AG08396 (cell line): ENCODE data around the gene MRPL50.
"Not testable (repeated sequence)": the region's sequence is repeated elsewhere in the genome, so short reads cannot be mapped to it uniquely, and the experiment has no call there.

Experiments used
- DNase-seq: peaks from one replicate; pipeline ENCODE4 v3.0.0; 2012; ENCODE audit warnings: low spot score, mixed read lengths

The MRPL50 gene

GRCh38 chr9:101417977-101418376 lies 19.6 kb upstream of the MRPL50 start:
- no peak for DNase-seq

- DNase-seq: no peak
Observed at GRCh38 chr9:101417389-101417788, 19.0 kb upstream of the MRPL50 start.

DNA sequence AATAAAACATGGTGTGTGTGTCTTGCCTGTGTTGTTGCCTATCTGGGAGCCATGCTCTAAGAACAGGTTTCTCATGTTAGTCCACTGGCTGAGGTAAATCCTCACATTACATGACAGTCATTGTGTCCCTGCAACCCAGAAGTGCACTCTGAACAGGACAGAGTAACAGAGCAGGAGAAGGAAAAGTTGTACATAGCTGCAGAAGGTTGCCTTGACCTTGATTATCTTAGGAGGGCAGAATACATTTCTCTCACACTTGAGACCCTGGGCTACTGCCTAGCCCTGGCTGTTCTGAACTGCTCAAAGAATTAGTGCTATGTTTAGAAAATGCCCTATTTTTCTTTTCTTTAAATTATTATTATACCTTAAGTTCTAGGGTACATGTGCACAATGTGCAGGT lies 17.2 kb upstream of the MRPL50 start:
- DNase-seq: no peak

DNA sequence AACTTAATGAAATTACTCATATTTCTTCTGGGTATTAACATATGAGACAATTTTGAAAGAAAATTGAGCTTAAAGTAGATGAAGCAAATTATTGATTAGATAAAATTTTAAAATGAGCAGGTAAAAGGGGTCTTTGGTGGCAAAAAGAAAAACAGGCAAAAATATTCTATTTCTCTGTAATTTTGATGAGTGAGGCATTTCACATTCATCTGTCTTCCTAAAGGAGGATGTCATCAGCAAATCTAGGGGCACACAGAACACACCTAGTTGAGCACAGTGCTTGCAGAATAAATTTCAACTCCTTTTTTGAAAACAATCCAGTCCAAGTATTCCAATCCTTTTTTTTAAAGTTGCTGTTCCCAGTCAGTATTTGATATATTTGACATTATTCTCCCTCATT lies 16.4 kb upstream of the MRPL50 start:
- DNase-seq: no peak

DNA sequence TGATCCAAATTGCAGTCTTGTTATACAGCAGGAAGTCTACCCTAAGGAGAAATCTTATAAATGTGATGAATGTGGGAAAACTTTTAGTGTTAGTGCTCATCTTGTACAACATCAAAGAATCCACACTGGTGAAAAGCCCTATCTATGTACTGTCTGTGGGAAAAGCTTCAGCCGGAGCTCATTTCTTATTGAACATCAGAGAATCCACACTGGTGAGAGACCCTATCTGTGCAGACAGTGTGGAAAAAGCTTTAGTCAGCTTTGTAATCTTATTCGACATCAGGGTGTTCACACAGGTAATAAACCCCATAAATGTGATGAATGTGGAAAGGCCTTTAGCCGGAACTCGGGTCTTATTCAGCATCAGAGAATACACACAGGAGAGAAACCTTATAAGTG lies 10.7 kb upstream of the MRPL50 start:
- DNase-seq: no peak

GRCh38 chr9:101408374-101409078 lies 10.1 kb upstream of the MRPL50 start:
- DNase-seq: no peak

- no peak for DNase-seq
Observed at GRCh38 chr9:101403516-101404285, 5.3 kb upstream of the MRPL50 start.

DNA sequence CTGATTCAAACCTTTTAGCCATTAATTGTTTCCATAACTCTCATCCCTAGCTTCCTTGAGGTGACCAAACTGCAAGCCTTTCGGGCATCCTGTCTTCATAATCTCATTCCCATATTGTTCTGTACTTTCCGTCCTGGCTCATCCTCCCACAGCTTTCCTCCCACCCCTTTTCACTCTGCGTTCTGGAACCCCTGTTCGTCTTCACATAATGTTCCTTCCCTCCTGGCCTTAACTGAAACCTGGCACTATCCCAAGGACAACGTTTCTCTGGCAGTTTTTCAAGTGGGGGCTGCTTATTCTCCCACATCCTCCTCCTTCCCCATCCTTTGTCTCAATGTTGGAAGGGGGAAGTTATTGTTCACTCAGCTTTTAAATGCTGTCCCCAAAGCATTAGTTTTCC lies 1.7 kb upstream of the MRPL50 start:
- DNase-seq: no peak

- no peak for DNase-seq
Observed at GRCh38 chr9:101399643-101399970, 1.2 kb upstream of the MRPL50 start.

GRCh38 chr9:101398930-101399642 lies 668 bp upstream of the MRPL50 start:
- no peak for DNase-seq

DNA sequence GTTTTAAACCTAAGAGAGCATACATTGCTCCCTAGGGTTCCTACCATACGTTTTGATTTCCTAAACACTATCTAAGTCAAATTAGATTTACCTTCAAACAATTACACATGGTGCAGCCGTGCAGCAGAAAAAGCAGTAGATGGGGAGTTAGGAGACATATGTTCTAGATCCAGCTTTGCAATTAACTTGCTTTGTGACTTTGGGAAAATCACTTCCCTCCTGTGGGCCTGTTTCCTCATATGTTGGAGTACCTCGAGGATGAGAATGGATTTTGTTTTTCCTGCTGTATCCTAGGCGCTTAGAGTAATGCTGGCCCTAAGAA lies 711 bp downstream of the MRPL50 start:
- DNase-seq: no peak

DNA sequence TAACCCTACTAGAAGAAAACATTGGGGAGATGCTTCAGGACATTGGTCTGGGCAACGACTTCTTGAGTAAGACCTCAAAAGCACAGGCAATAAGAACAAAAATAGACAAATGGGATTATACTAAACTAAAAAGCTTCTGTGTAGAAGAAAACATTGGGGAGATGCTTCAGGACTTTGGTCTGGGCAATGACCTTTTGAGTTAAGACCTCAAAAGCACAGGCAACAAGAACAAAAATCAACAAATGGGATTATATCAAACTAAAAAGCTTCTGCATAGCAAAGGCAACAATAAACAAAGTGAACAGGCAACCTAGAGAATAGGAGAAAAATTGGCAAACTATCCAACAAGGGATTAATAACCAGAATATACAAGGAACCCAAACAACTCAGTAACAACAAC lies 3.7 kb downstream of the MRPL50 start:
- DNase-seq: no peak

GRCh38 chr9:101393135-101393534 lies 5.3 kb downstream of the MRPL50 start:
- DNase-seq: no peak

- DNase-seq: no peak
Observed at GRCh38 chr9:101388507-101388993, 9.9 kb downstream of the MRPL50 start.

- peak; percentile 5 for DNase-seq
Observed at GRCh38 chr9:101387871-101388506, 10.4 kb downstream of the MRPL50 start.

- not testable (repeated sequence) for DNase-seq
Observed at GRCh38 chr9:101384873-101385536, 13.4 kb downstream of the MRPL50 start, which contains the start of gene BAAT. TSS of gene BAAT (minus strand) at chr9:101385006. CDS start at chr9:101371404, 13,602 bp downstream.

DNA sequence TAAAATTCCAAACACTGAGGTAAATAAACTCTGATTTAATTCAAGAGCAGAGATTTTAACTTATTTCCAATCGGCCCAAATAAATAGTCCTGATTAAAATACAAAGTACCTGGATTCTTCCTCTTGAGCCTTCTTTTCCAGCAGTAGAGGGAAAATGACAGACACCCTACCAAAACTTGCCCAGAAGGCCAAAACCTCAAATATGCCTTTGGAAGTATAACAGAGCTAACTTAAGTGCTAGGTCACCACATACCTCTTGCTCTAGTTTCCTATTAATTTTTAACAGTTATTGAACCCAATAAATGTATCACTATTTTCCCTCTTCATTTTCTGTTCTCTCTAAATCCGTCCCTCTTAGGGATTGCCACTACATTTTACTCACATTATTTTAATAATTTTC lies 15.1 kb downstream of the MRPL50 start:
- DNase-seq: no peak

GRCh38 chr9:101381833-101382342 lies 16.5 kb downstream of the MRPL50 start:
- DNase-seq: no peak

- no peak for DNase-seq
Observed at GRCh38 chr9:101381118-101381517, 17.3 kb downstream of the MRPL50 start.

- DNase-seq: no peak
Observed at GRCh38 chr9:101380295-101380694, 18.1 kb downstream of the MRPL50 start.

- DNase-seq: peak; percentile 2
Observed at GRCh38 chr9:101376111-101376848, 22.1 kb downstream of the MRPL50 start.
